Heart left ventricle (tissue), 16 donors: ENCODE results near the gene KLF15. TPM values are rescaled to one million over a fixed set of nuclear protein-coding genes. Genes with fewer than 3 reads are reported as not detected.

Experiments used
- ATAC-seq, 4 donors: fragments of 200-7000 bp; cut with Tn5 transposase; one replicate each; pipeline ENCODE4 v1.9.1; 2020 to 2022; ENCODE audit warnings: moderate library complexity in 4 of 4, mild to moderate bottlenecking in 3 of 4, moderate number of reproducible peaks in 1 of 4
- DNase-seq, 5 donors: peaks; one replicate each; pipeline ENCODE4 v3.0.0-alpha.2; 2020
- H3K27ac ChIP-seq, 12 donors: fragments of 200-600 bp; sonication (generic) in 4 of 12; one replicate each; pipeline versions ENCODE4 v1.5.0 to v1.8.0; 2016 to 2022; ENCODE audit warnings: mild to moderate bottlenecking in 2 of 12
- H3K27me3 ChIP-seq, 9 donors: fragments of 200-600 bp; sonication (generic) in 2 of 9; one replicate each; pipeline versions ENCODE4 v1.5.1 to v1.8.0; 2016 to 2022; ENCODE audit warnings: mild to moderate bottlenecking in 3 of 9
- H3K36me3 ChIP-seq, 9 donors: fragments of 200-600 bp; sonication (generic) in 2 of 9; one replicate each; pipeline versions ENCODE4 v1.5.0 to v1.8.0; 2018 to 2022; ENCODE audit warnings: mild to moderate bottlenecking in 2 of 9
- H3K4me1 ChIP-seq, 12 donors: fragments of 200-600 bp; sonication (generic) in 4 of 12; one replicate each; pipeline versions ENCODE4 v1.5.0 to v1.8.0; 2016 to 2022; ENCODE audit warnings: mild to moderate bottlenecking in 3 of 12
- H3K4me3 ChIP-seq, 12 donors: fragments of 200-600 bp; sonication (generic) in 4 of 12; one replicate each; pipeline versions ENCODE4 v1.5.0 to v1.8.0; 2017 to 2022; ENCODE audit warnings: mild to moderate bottlenecking in 9 of 12, moderate library complexity in 4 of 12
- H3K9me3 ChIP-seq, 12 donors: fragments of 200-600 bp; sonication (generic) in 4 of 12; one replicate each; pipeline versions ENCODE4 v1.5.0 to v1.8.0; 2016 to 2022; ENCODE audit warnings: mild to moderate bottlenecking in 1 of 12
- POLR2A ChIP-seq, 2 donors: fragments of 450-650 bp; IDR thresholded peaks; one replicate each; pipeline ENCODE4 v1.6.1; 2017; ENCODE audit warnings: antibody characterized with exemption in 2 of 2, mild to moderate bottlenecking in 2 of 2, moderate library complexity in 2 of 2
- whole genome bisulfite sequencing, 4 donors: extraction: QIAGEN DNeasy Blood & Tissue Kit in 2 of 4; methylation state at CpG; one replicate each; pipeline versions ENCODE4 v1.1.5 to v1.1.7; 2013 to 2018; 5-methylcytosine and 5-hydroxymethylcytosine counted together
- intact Hi-C, 10 donors: fragments of 100-400 bp; cut with DNase I; formaldehyde crosslinking; loops; one replicate each; pipeline versions ENCODE4 v1.11.1 to v1.14.2; 2022
- polyA plus RNA-seq, 2 donors: library from polyadenylated mRNA; stranded (reverse); fragments of 200-250 nt; gene quantifications; one replicate each; pipeline ENCODE4 v1.2.3, GENCODE V29; 2013
- total RNA-seq, 9 donors: library from RNA; depleted of rRNA in 2 of 9; stranded (reverse); fragments of >200 nt in 2 of 9; fragmentation: NEBNext Ultra II Directional in 3 of 9; extraction: Animal tissue kit (Norgen Biotek cat#: 25700) in 3 of 9; gene quantifications; one replicate each; pipeline versions ENCODE4 v1.1.0 to v1.2.4, GENCODE V29; 2016 to 2023
- TF ChIP-seq, protein P1 (sequence below), 12 donors: fragments of 200-600 bp; sonication (generic) in 4 of 12; IDR thresholded peaks; one replicate each; pipeline versions ENCODE4 v1.5.0 to v1.8.0; 2018 to 2022; ENCODE audit warnings: antibody characterized with exemption in 12 of 12, mild to moderate bottlenecking in 5 of 12
- donor health status: ischemic (EF 13 %, LVEDD 7.1; RV severe dilation, severe dysfunction).
- donor health status: healthy with polysubstance abuse.
- donor health status: DM: no; HTN: yes; CAD: no.
- donor health status: DM: no; HTN: no; CAD: no.
- donor health status: ischemic (EF 25% LVEDD 6.9; RV normal size, moderate dysfunction).
- donor health status: ischemic (EF 25% LVEDD 5.7; RV mildly dilated, moderate dysfunction).
- donor health status: healthy.
- donor health status: DM: yes; HTN: yes; CAD: no.
- donor health status: ischemic (EF 35%, LVEDD 5.7; RV mildly dilated, moderate dysfunction).
- donor health status: nonischemic (EF 11% LVEDD 7.7; RV severe dilation, severe dysfunction).
- donor health status: DM: yes; HTN: yes; CAD: no.
- donor health status: PGD.
- donor health status: ischemic (EF 29% LVEDD 5.4; RV normal size, mild dysfunction).
- donor health status: nonischemic (EF 23%, LVEDD 6.1; RV moderate dilation, normal function).

KLF15 gene
- total and polyA plus RNA-seq, 11 donors = 10.5 to 85.8 (median 35.9) TPM

DNA sequence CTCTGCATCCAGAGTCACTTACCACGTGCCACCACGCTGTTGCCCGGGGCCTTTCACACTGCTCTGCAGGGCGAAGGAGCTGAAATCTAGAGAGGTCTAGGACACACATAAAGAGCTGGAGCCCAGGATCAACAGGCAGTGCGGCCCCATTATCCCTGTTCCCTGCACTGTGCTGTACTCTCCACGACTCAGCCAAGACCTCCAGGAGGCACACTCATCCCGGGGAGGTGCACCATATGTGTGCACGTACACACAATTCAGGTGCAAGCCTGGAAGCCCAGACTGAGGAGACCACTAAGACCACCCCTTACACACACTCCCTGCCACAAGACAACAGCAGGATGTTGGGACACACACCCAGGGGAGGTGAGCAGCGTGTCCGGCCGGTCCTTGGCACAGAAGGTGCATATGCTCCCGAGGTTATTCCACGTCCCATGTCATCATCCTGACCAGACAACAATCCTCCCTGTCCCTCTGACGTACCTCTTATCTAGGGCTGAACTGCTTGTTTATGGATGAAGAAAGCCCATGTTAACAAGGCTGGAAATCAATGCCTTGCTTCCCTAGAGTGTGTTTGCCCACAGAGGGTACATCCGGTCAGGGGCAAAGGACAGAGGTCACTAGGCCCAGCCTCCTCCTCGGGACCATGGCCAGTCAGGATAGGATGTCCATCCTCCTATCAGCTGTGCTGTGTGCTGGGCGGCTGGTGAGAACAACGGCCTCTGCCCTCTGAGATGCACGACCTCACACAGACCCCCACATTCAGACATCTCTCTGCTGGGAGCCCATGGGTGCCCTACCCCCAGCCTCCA is 16.1 kb downstream of the KLF15 start:
- Histone ChIP-seq H3K27ac (peak overlapping the region in 2 of 12 donors; percentile 51 to 61), H3K4me3 (no peak overlapping the region), H3K27me3 (no peaks in the 10 kb centered on the region), H3K9me3 (no peaks in the 10 kb centered on the region), H3K36me3 (peaks cover 0 to 14% (median 0%) of the 10 kb centered on the region in 9 donors), H3K4me1 (peaks cover 0 to 46% (median 10%) of the 10 kb centered on the region in 12 donors)
- DNase-seq (peak in 2 of 5 donors; percentile 3 to 9), ATAC-seq (peak in 1 of 4 donors; percentile 1)
- intact Hi-C loops = loop anchor here in 3 of 10 donors (5.0 kb wide), 3 partner anchors 39 to 69 kb away; no protein-coding TSS in a partner anchor
- TF ChIP-seq, protein P1, sequence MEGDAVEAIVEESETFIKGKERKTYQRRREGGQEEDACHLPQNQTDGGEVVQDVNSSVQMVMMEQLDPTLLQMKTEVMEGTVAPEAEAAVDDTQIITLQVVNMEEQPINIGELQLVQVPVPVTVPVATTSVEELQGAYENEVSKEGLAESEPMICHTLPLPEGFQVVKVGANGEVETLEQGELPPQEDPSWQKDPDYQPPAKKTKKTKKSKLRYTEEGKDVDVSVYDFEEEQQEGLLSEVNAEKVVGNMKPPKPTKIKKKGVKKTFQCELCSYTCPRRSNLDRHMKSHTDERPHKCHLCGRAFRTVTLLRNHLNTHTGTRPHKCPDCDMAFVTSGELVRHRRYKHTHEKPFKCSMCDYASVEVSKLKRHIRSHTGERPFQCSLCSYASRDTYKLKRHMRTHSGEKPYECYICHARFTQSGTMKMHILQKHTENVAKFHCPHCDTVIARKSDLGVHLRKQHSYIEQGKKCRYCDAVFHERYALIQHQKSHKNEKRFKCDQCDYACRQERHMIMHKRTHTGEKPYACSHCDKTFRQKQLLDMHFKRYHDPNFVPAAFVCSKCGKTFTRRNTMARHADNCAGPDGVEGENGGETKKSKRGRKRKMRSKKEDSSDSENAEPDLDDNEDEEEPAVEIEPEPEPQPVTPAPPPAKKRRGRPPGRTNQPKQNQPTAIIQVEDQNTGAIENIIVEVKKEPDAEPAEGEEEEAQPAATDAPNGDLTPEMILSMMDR (IDR thresholded peaks at IDR 0.05) = no peak
- no peak for TF ChIP-seq POLR2A (IDR thresholded peaks at IDR 0.05)
- 78 to 87% (median 83%) methylated on average over 17 to 19 of the region's 19 CpGs for WGBS, 4 donors

DNA sequence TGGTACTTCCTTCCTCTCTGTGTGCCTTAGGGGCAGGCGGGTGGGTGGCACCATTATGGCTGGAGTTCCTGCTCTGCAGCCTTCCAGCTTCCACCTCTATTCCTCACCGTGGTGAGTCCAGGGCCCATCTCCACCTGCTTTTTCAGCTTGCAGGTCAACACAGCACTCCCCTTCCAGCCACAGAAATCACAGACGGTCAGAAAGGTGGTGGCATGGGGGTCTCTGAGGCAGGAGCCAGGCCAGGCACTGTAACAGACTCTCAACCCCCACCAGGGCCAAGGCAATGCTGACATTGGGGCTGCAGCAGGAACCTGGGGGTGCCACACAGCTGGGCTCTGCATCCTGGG is 16.6 kb downstream of the KLF15 start:
- Histone ChIP-seq H3K36me3 (peaks cover 0 to 10% (median 0%) of the 10 kb centered on the region in 9 donors), H3K27ac (peak overlapping the region in 6 of 12 donors; percentile 22 to 61 (median 42)), H3K4me3 (no peak overlapping the region), H3K27me3 (no peaks in the 10 kb centered on the region), H3K9me3 (no peaks in the 10 kb centered on the region), H3K4me1 (peaks cover 0 to 40% (median 8%) of the 10 kb centered on the region in 12 donors)
- intact Hi-C loops = loop anchor here in 3 of 10 donors (5.0 kb wide), 3 partner anchors 38 to 68 kb away; no protein-coding TSS in a partner anchor
- DNase-seq (peak in 1 of 5 donors; percentile 9), ATAC-seq (peak in 1 of 4 donors; percentile 1)
- TF ChIP-seq POLR2A (IDR thresholded peaks at IDR 0.05) = no peak
- TF ChIP-seq, protein P1 (IDR thresholded peaks at IDR 0.05) = no peak
- 83 to 97% (median 89%) methylated on average over 3 of the region's 3 CpGs for WGBS, 4 donors

DNA sequence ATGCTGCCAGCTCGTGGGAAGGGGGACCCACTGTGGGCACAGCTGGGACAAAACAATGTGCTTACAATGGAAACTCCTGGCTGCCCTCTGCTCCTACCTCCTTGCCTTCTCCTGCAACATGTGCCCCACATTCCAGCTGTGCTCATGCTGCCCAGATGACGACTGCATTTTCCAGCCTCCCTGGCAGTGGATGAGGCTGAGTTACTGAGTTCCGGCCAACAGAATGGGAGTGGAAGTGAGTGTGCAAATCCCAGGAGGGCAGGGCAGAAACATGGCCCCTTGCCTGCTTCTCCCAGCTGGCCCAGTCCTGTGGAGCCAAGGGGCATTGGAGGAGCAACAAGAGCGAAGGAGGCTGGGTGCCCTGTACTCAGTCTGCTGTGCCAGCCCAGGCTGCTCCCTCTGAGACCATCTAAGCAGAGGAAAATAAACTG is 17.1 kb downstream of the KLF15 start:
- H3K4me3 ChIP-seq = no peak overlapping the region
- WGBS, 4 donors = 38 to 46% (median 43%) methylated on average over 4 of the region's 4 CpGs
- intact Hi-C loops = loop anchor here in 3 of 10 donors (5.0 kb wide), 3 partner anchors 38 to 68 kb away; no protein-coding TSS in a partner anchor
- ATAC-seq (peak; percentile 57 to 81 (median 76)), DNase-seq (peak; percentile 24 to 76 (median 35))
- peaks cover 0 to 7% (median 0%) of the 10 kb centered on the region in 9 donors for H3K36me3 ChIP-seq
- peaks cover 0 to 36% (median 8%) of the 10 kb centered on the region in 12 donors for H3K4me1 ChIP-seq
- H3K27ac ChIP-seq = peak overlapping the region in 7 of 12 donors; percentile 22 to 62 (median 51)
- TF ChIP-seq, protein P1 (IDR thresholded peaks at IDR 0.05) = no peak
- TF ChIP-seq POLR2A (IDR thresholded peaks at IDR 0.05) = no peak
- no peaks in the 10 kb centered on the region for H3K27me3 ChIP-seq
- H3K9me3 ChIP-seq = no peaks in the 10 kb centered on the region

GRCh38 chr3:126339466-126339865 is 17.7 kb downstream of the KLF15 start:
- no peaks in the 10 kb centered on the region for H3K9me3 ChIP-seq
- 77 to 86% (median 81%) methylated on average over 4 of the region's 4 CpGs for WGBS, 4 donors
- TF ChIP-seq, protein P1 (IDR thresholded peaks at IDR 0.05) = no peak
- TF ChIP-seq POLR2A (IDR thresholded peaks at IDR 0.05) = no peak
- peaks cover 0 to 30% (median 8%) of the 10 kb centered on the region in 12 donors for H3K4me1 ChIP-seq
- H3K27ac ChIP-seq = peak overlapping the region in 6 of 12 donors; percentile 22 to 62 (median 52)
- H3K27me3 ChIP-seq = no peaks in the 10 kb centered on the region
- no peak overlapping the region for H3K4me3 ChIP-seq
- peak in 2 of 5 donors; percentile 2 to 31 for DNase-seq
- ATAC-seq = no peak
- peaks cover 0 to 7% (median 0%) of the 10 kb centered on the region in 9 donors for H3K36me3 ChIP-seq
- intact Hi-C loops = no loop called here
